GM10266 (cell line): ENCODE data around the gene CEL.

Experiments
- DNase-seq: peaks from one replicate; pipeline ENCODE4 v3.0.0; 2012; ENCODE audit errors: extremely low spot score
- TF ChIP-seq, protein P1 (sequence below): IDR thresholded peaks from 2 replicates; pipeline ENCODE4 v1.5.1; 2012; ENCODE audit warnings: mild to moderate bottlenecking, low read depth; ENCODE audit not compliant: control insufficient read depth, insufficient read depth; ENCODE audit errors: missing control alignments

The CEL gene

GRCh38 chr9:133099726-133100505 is 38.1 kb downstream of the CEL start:
- TF ChIP-seq, protein P1, sequence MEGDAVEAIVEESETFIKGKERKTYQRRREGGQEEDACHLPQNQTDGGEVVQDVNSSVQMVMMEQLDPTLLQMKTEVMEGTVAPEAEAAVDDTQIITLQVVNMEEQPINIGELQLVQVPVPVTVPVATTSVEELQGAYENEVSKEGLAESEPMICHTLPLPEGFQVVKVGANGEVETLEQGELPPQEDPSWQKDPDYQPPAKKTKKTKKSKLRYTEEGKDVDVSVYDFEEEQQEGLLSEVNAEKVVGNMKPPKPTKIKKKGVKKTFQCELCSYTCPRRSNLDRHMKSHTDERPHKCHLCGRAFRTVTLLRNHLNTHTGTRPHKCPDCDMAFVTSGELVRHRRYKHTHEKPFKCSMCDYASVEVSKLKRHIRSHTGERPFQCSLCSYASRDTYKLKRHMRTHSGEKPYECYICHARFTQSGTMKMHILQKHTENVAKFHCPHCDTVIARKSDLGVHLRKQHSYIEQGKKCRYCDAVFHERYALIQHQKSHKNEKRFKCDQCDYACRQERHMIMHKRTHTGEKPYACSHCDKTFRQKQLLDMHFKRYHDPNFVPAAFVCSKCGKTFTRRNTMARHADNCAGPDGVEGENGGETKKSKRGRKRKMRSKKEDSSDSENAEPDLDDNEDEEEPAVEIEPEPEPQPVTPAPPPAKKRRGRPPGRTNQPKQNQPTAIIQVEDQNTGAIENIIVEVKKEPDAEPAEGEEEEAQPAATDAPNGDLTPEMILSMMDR = no peak
- no peak for DNase-seq

GRCh38 chr9:133100506-133101355 is 39.0 kb downstream of the CEL start:
- no peak for DNase-seq
- TF ChIP-seq, protein P1 = no peak

DNA sequence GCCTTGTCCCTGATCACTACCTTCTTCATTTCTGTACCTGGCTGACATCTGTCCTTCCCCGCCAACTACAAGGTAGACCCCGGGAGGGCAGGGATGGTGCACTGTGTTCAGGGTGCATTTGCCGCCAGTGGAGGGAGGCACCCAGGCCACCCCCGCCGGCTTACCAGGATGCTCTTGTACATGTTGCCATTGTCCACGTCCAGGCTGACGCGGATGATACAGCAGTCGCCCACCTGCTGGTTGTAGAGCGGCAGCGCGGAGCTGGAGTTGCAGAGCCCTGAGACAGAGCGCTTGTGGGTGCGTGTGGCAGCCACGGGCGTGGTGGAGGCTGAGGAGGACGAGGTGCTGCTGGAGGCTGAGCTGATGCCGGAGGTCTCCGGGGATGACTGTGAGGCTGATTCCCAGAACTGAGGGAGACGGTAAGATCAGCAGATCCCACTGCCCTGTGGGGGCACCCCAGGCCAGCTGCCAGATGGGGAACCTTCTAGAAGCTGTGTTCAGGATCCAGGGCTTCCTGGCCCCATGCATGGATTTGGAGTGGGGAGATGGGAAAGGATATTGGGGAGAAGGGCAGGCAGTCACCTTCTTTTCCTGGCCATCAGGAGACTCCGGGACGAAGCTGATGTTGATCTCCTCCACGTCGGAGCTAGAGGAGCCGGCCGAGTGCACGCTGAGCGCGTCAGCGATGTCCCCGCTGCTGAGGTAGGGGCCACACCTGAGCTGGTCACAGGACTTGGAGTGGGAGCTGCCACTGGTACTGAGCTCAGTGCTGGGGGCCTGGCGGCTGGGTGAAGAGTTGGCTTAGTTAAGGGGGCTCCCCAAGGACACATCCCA is 39.8 kb downstream of the CEL start:
- TF ChIP-seq, protein P1 = no peak
- no peak for DNase-seq

GRCh38 chr9:133102190-133103021 is 40.6 kb downstream of the CEL start:
- no peak for DNase-seq
- TF ChIP-seq, protein P1 = no peak

- TF ChIP-seq, protein P1 = peak; percentile 91
- peak; percentile 74 for DNase-seq
Observed at GRCh38 chr9:133103183-133103986, 41.6 kb downstream of the CEL start.

DNA sequence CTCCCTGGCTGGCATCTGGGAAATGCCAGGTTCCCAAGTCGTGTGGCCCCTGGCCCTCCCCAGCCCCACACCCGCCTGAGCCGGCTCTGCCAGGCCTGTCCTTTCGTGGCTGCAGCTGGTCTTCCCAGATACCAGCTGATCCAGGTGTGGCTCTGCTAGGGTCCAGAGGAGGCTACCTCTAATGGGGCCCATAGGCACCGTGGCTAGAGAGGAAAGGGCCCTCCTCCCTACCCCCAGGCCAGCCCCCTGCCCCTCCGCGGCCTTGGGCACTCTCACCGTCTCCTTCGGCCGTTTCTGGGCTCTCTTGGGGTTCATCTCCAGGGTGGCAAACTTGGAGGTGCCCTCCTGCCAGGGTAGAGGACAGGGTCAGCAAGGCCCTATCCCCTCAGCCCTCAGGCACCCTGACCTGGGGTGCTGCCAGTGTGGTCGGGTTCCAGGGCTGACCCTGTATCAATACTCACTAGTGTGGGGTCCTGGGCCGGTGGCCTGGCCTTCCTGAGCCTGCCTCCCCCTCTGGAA is 42.3 kb downstream of the CEL start:
- no peak for DNase-seq
- TF ChIP-seq, protein P1 = no peak
